GM18519 (cell line): ENCODE data around the gene LTBP3.
"Not testable (repeated sequence)": the region's sequence is repeated elsewhere in the genome, so short reads cannot be mapped to it uniquely, and the experiment has no call there.

Experiments
- ATAC-seq: cut with Tn5 transposase; IDR thresholded peaks from one replicate; pipeline ENCODE4 v1.9.1; 2021; ENCODE audit warnings: mild to moderate bottlenecking, moderate library complexity; ENCODE audit not compliant: unreplicated experiment, low FRiP score

Gene LTBP3

DNA sequence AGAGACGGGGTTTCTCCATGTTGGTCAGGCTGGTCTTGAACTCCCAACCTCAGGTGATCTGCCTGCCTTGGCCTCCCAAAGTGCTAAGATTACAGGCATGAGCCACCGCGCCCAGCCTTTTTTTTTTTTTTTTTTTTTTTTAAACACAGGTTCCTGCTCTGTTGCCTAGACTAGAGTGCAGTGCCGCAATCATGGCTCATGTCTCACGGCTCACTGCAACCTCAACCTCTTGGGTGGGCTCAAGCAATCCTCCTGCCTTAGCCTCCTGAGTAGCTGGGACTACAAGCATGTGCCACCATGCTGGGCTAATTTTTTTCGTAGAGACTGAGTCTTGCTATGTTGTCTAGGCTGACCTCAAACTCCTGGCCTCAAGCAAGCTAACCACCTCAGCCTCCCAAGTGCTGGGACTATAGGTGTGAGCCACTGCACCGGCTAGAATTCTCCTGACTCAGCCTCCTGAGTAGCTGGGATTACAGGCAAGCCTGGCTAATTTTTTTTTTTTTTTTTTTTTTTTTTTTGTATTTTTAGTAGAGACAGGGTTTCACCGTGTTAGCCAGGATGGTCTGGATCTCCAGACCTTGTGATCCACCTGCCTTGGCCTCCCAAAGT is 39.1 kb downstream of the LTBP3 start:
- ATAC-seq, result not testable (repeated sequence)

- ATAC-seq, result no peak
Measured at GRCh38 chr11:65516135-65516968, 41.8 kb downstream of the LTBP3 start.

DNA sequence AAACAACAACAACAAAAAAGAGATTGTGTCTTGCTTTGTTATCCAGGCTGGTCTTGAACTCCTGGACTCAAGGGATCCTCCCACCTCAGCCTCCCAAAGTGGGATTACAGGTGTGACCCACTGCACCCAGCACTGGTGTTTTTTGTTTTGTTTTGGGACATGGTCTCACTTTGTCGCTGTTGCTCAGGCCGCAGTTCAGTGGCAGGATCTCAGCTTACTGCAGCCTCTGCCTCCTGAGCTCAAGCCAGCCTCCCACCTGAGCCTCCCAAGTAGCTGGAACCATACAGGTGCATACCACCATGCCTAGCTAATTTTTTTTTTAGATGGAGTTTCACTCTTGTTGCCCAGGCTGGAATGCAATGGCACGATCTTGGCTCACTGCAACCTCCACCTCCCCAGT is 45.8 kb downstream of the LTBP3 start:
- ATAC-seq, result not testable (repeated sequence)

GRCh38 chr11:65506772-65507505 is 51.2 kb downstream of the LTBP3 start:
- ATAC-seq, result no peak

DNA sequence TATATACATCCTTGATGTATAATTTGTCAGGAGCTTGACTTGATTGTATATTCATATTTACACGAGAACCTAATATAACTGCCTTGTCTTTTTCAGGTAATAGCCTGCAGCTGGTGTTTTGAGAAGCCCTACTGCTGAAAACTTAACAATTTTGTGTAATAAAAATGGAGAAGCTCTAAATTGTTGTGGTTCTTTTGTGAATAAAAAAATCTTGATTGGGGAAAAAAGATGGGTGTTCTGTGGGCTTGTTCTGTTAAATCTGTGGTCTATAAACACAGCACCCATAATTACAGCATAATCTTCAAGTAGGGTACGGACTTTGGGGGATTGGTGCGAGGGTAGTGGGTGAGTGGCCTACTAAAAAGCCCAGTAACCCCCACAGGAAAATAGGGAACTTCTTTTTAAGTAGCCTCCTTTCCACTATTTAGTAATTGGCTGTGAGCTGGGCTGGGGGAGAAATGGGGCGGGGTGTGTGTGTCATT is 51.8 kb downstream of the LTBP3 start:
- no peak for ATAC-seq

DNA sequence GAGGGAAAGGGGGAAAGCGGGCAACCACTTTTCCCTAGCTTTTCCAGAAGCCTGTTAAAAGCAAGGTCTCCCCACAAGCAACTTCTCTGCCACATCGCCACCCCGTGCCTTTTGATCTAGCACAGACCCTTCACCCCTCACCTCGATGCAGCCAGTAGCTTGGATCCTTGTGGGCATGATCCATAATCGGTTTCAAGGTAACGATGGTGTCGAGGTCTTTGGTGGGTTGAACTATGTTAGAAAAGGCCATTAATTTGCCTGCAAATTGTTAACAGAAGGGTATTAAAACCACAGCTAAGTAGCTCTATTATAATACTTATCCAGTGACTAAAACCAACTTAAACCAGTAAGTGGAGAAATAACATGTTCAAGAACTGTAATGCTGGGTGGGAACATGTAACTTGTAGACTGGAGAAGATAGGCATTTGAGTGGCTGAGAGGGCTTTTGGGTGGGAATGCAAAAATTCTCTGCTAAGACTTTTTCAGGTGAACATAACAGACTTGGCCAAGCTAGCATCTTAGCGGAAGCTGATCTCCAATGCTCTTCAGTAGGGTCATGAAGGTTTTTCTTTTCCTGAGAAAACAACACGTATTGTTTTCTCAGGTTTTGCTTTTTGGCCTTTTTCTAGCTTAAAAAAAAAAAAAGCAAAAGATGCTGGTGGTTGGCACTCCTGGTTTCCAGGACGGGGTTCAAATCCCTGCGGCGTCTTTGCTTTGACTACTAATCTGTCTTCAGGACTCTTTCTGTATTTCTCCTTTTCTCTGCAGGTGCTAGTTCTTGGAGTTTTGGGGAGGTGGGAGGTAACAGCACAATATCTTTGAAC is 52.5 kb downstream of the LTBP3 start:
- ATAC-seq, result no peak

- no peak for ATAC-seq
Measured at GRCh38 chr11:65504674-65505465, 53.3 kb downstream of the LTBP3 start.

DNA sequence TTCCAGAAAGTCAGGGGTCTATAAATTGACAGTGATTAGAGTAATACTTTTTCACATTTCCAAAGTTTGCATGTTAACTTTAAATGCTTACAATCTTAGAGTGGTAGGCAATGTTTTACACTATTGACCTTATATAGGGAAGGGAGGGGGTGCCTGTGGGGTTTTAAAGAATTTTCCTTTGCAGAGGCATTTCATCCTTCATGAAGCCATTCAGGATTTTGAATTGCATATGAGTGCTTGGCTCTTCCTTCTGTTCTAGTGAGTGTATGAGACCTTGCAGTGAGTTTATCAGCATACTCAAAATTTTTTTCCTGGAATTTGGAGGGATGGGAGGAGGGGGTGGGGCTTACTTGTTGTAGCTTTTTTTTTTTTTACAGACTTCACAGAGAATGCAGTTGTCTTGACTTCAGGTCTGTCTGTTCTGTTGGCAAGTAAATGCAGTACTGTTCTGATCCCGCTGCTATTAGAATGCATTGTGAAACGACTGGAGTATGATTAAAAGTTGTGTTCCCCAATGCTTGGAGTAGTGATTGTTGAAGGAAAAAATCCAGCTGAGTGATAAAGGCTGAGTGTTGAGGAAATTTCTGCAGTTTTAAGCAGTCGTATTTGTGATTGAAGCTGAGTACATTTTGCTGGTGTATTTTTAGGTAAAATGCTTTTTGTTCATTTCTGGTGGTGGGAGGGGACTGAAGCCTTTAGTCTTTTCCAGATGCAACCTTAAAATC is 54.0 kb downstream of the LTBP3 start:
- ATAC-seq, result no peak

GRCh38 chr11:65503368-65503948 is 54.7 kb downstream of the LTBP3 start:
- ATAC-seq, result no peak

- ATAC-seq, result no peak
Measured at GRCh38 chr11:65502555-65503367, 55.4 kb downstream of the LTBP3 start.

- no peak for ATAC-seq
Measured at GRCh38 chr11:65502274-65502554, 55.9 kb downstream of the LTBP3 start.

DNA sequence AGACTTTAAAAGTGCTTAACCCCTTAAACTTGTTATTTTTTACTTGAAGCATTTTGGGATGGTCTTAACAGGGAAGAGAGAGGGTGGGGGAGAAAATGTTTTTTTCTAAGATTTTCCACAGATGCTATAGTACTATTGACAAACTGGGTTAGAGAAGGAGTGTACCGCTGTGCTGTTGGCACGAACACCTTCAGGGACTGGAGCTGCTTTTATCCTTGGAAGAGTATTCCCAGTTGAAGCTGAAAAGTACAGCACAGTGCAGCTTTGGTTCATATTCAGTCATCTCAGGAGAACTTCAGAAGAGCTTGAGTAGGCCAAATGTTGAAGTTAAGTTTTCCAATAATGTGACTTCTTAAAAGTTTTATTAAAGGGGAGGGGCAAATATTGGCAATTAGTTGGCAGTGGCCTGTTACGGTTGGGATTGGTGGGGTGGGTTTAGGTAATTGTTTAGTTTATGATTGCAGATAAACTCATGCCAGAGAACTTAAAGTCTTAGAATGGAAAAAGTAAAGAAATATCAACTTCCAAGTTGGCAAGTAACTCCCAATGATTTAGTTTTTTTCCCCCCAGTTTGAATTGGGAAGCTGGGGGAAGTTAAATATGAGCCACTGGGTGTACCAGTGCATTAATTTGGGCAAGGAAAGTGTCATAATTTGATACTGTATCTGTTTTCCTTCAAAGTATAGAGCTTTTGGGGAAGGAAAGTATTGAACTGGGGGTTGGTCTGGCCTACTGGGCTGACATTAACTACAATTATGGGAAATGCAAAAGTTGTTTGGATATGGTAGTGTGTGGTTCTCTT is 56.5 kb downstream of the LTBP3 start:
- ATAC-seq, result no peak

DNA sequence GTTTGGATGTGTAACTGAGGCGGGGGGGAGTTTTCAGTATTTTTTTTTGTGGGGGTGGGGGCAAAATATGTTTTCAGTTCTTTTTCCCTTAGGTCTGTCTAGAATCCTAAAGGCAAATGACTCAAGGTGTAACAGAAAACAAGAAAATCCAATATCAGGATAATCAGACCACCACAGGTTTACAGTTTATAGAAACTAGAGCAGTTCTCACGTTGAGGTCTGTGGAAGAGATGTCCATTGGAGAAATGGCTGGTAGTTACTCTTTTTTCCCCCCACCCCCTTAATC is 57.0 kb downstream of the LTBP3 start:
- no peak for ATAC-seq

- ATAC-seq, result no peak
Measured at GRCh38 chr11:65500387-65501185, 57.6 kb downstream of the LTBP3 start.

DNA sequence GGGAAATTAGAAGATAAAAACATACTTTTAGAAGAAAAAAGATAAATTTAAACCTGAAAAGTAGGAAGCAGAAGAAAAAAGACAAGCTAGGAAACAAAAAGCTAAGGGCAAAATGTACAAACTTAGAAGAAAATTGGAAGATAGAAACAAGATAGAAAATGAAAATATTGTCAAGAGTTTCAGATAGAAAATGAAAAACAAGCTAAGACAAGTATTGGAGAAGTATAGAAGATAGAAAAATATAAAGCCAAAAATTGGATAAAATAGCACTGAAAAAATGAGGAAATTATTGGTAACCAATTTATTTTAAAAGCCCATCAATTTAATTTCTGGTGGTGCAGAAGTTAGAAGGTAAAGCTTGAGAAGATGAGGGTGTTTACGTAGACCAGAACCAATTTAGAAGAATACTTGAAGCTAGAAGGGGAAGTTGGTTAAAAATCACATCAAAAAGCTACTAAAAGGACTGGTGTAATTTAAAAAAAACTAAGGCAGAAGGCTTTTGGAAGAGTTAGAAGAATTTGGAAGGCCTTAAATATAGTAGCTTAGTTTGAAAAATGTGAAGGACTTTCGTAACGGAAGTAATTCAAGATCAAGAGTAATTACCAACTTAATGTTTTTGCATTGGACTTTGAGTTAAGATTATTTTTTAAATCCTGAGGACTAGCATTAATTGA is 58.3 kb downstream of the LTBP3 start:
- ATAC-seq, result no peak
